ENCODE results near the gene HOXA7.

GRCh38 chr7:27121684-27122076 lies 34.8 kb downstream of the HOXA7 start:
- TF ChIP-seq CTCF (IDR thresholded peaks at IDR 0.05; ENCODE audit: low read length) (no peak), EZH2 (optimal IDR thresholded peaks at IDR 0.05; ENCODE audit: low read depth, low read length) (no peak), EZH2phosphoT487 (IDR thresholded peaks at IDR 0.05; ENCODE audit: low read length) (no peak)
